HL-60 (cell line): ENCODE measurements around the gene ETFA.

Experiments used
- DNase-seq, 2 experiments: peaks; one replicate each; pipeline ENCODE4 v3.0.0-alpha.2; 2010 to 2020; ENCODE audit warnings: low read depth in 1 of 2, low spot score in 1 of 2
- H3K27ac ChIP-seq: fragments of 250-450 bp; sonication (Bioruptor Pico); replicated peaks from 2 replicates; pipeline ENCODE4 v1.5.1; 2020; ENCODE audit warnings: mild to moderate bottlenecking, moderate library complexity
- H3K27me3 ChIP-seq: fragments of 250-450 bp; sonication (Bioruptor Pico); 2 replicates; pipeline ENCODE4 v1.5.1; 2021; ENCODE audit warnings: mild to moderate bottlenecking, moderate library complexity; ENCODE audit not compliant: insufficient read depth, poor library complexity, severe bottlenecking
- H3K4me3 ChIP-seq: replicated peaks from 2 replicates; pipeline ENCODE4 v1.5.1; 2011; ENCODE audit warnings: mild to moderate bottlenecking, control low read depth, low read length; ENCODE audit not compliant: insufficient read depth
- CTCF ChIP-seq: IDR thresholded peaks from one replicate; pipeline ENCODE4 v1.5.1; 2011; ENCODE audit warnings: low read length, control low read depth, inconsistent platforms; ENCODE audit not compliant: insufficient read depth
- GABPA ChIP-seq: IDR thresholded peaks from 2 replicates; pipeline ENCODE4 v1.6.1; 2012; ENCODE audit warnings: low read depth
- POLR2AphosphoS5 ChIP-seq: IDR thresholded peaks from 2 replicates; pipeline ENCODE4 v1.6.1; 2012; ENCODE audit warnings: low read depth
- REST ChIP-seq: IDR thresholded peaks from 2 replicates; pipeline ENCODE4 v1.6.1; 2012; ENCODE audit warnings: low read depth; ENCODE audit not compliant: insufficient replicate concordance
- SPI1 ChIP-seq: IDR thresholded peaks from 2 replicates; pipeline ENCODE4 v1.6.1; 2012; ENCODE audit warnings: low read depth, mild to moderate bottlenecking, borderline replicate concordance

The ETFA gene

GRCh38 chr15:76330080-76330680 lies 18.9 kb upstream of the ETFA start:
- Histone ChIP-seq H3K27ac (no peak overlapping the region), H3K4me3 (no peak overlapping the region), H3K27me3 (no peaks in the 10 kb centered on the region)
- peak in 1 of 2 experiments; percentile 52 for DNase-seq
- TF ChIP-seq POLR2AphosphoS5 (no peak), CTCF (no peak), GABPA (no peak), SPI1 (no peak)

DNA sequence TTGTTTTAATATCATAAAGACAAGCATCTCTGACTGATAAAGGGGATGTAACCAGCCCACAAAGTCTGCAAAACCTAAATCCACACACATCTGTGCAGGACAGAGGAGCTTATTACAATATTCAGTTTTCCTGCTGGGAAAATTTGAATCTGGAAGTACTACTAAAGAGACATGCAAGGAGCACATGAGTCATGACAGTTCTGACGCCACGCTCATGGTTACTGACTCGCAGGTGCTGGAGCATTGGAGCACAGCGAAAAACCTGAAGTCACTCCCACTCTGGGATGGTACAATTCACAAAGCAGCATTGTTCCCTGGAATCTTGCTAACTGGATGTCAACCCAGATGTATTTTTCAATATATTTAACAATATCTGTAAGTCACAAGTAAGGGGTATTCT lies 17.7 kb upstream of the ETFA start:
- TF ChIP-seq CTCF (no peak), REST (no peak), GABPA (no peak), SPI1 (no peak), POLR2AphosphoS5 (no peak)
- DNase-seq = no peak
- H3K27ac ChIP-seq = no peak overlapping the region
- H3K4me3 ChIP-seq = no peak overlapping the region
- no peaks in the 10 kb centered on the region for H3K27me3 ChIP-seq

DNA sequence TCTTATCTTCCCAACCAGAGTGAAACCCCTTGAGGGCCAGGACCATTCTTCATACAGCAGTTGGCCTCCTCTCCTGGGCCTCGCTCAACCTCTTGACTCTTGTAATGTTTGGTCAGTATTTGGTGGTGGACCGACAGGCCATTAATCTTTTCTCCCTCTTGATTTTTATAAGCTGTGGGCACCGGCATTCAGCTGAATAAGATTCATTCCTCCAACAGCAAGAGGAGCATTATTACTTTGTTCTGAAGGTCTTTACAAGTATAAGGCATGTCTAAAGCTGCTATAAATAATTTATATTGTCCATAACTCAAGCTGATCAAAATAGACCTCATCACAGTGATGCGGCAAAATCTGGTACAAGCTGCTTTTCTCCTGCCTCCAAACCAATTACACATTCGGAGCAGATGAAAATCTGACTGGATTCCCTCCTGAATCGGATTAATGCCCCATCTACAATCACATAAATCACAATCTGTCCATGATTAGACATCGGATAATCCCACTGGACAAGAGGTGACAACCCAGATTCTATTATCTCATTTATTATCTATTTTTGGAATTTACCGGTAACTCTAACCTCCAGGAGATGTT lies 16.9 kb upstream of the ETFA start:
- no peak overlapping the region for H3K27ac ChIP-seq
- no peaks in the 10 kb centered on the region for H3K27me3 ChIP-seq
- H3K4me3 ChIP-seq = no peak overlapping the region
- no peak for TF ChIP-seq REST
- TF ChIP-seq POLR2AphosphoS5 = no peak
- TF ChIP-seq GABPA = no peak
- no peak for TF ChIP-seq SPI1
- TF ChIP-seq CTCF = no peak
- DNase-seq = no peak
